Parathyroid adenoma (tissue), 2 donors: ENCODE results near the gene PCDHB1.
A peak's percentile ranks its signal among the peaks of the same experiment; 100 is the strongest.
"Not testable (repeated sequence)": the region's sequence is repeated elsewhere in the genome, so short reads cannot be mapped to it uniquely, and the experiment has no call there.

Source experiments
- H2AFZ ChIP-seq: fragments of 300-600 bp; sonication (generic); one replicate; pipeline ENCODE4 v1.7.0; 2017; ENCODE audit warnings: antibody characterized with exemption, mild to moderate bottlenecking
- H3K27ac ChIP-seq: fragments of 300-600 bp; sonication (generic); one replicate; pipeline ENCODE4 v1.7.0; 2017
- H3K27me3 ChIP-seq: fragments of 300-600 bp; sonication (generic); one replicate; pipeline ENCODE4 v1.7.0; 2017; ENCODE audit warnings: low read length; ENCODE audit not compliant: control insufficient read depth, insufficient read depth
- H3K36me3 ChIP-seq: fragments of 300-600 bp; sonication (generic); one replicate; pipeline ENCODE4 v1.7.0; 2017; ENCODE audit warnings: low read length; ENCODE audit not compliant: control insufficient read depth, insufficient read depth
- H3K4me1 ChIP-seq: fragments of 300-600 bp; sonication (generic); one replicate; pipeline ENCODE4 v1.7.0; 2017; ENCODE audit warnings: control low read depth
- H3K4me2 ChIP-seq: fragments of 300-600 bp; sonication (generic); one replicate; pipeline ENCODE4 v1.7.0; 2017; ENCODE audit warnings: low read length
- H3K4me3 ChIP-seq: fragments of 300-600 bp; sonication (generic); one replicate; pipeline ENCODE4 v1.7.0; 2017; ENCODE audit warnings: low read depth, low read length
- H3K79me2 ChIP-seq: fragments of 300-600 bp; sonication (generic); one replicate; pipeline ENCODE4 v1.7.0; 2017; ENCODE audit warnings: control low read depth
- H3K9ac ChIP-seq: fragments of 300-600 bp; sonication (generic); one replicate; pipeline ENCODE4 v1.7.0; 2017; ENCODE audit warnings: mild to moderate bottlenecking
- H3K9me3 ChIP-seq: fragments of 300-600 bp; sonication (generic); one replicate; pipeline ENCODE4 v1.7.0; 2017; ENCODE audit warnings: low read length; ENCODE audit not compliant: control insufficient read depth
- CTCF ChIP-seq: fragments of 300-600 bp; sonication (generic); IDR thresholded peaks from one replicate; pipeline ENCODE4 v1.7.0; 2017; ENCODE audit warnings: antibody characterized with exemption, mild to moderate bottlenecking
- donor health status: primary hyperparathyroidism.

The PCDHB1 gene

DNA sequence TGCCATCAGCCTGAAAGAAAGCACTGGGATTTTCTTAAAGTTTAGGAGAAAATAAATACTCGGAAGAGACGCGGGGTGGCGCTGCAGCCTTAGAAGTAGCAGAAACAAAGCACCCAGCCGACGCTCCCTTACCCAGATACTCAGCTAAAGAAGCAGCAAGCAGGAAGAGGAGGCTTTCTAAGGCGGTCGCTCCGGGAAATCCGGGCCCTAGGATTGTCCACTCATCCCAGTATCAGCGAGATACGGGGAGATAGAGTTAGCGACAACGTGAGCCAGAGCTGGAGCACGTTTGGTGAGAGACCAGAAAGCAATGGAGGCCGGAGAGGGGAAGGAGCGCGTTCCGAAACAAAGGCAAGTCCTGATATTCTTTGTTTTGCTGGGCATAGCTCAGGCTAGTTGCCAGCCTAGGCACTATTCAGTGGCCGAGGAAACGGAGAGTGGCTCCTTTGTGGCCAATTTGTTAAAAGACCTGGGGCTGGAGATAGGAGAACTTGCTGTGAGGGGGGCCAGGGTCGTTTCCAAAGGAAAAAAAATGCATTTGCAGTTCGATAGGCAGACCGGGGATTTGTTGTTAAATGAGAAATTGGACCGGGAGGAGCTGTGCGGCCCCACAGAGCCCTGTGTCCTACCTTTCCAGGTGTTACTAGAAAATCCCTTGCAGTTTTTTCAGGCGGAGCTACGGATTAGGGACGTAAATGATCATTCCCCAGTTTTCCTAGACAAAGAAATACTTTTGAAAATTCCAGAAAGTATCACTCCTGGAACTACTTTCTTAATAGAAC is 43.5 kb downstream of the PCDHB1 start, which contains the start of gene PCDHB2:
PCDHB2 (plus strand) TSS at position 135 of the 782 bp plus-strand sequence; CDS start at position 311, 176 bp downstream.
- H3K27me3 ChIP-seq = peaks cover 3% of the 10 kb centered on the region
- TF ChIP-seq CTCF = no peak
- no peaks in the 10 kb centered on the region for H3K36me3 ChIP-seq
- H3K27ac ChIP-seq = no peak within 1 kb of the TSS
- H3K4me3 ChIP-seq = no peak within 1 kb of the TSS
- H3K4me1 ChIP-seq = no peaks in the 10 kb centered on the region
- H2AFZ ChIP-seq = no peak within 1 kb of the TSS
- no peaks in the 10 kb centered on the region for H3K9me3 ChIP-seq
- no peak within 1 kb of the TSS for H3K9ac ChIP-seq
- H3K79me2 ChIP-seq = no peaks in the 10 kb centered on the region
- no peak within 1 kb of the TSS for H3K4me2 ChIP-seq

GRCh38 chr5:141095263-141095641 is 44.1 kb downstream of the PCDHB1 start:
- no peak overlapping the region for H3K9ac ChIP-seq
- H3K4me2 ChIP-seq = no peak overlapping the region
- H3K36me3 ChIP-seq = no peaks in the 10 kb centered on the region
- H3K27ac ChIP-seq = no peak overlapping the region
- H2AFZ ChIP-seq = no peak overlapping the region
- no peaks in the 10 kb centered on the region for H3K9me3 ChIP-seq
- H3K4me1 ChIP-seq = no peaks in the 10 kb centered on the region
- no peak overlapping the region for H3K4me3 ChIP-seq
- H3K79me2 ChIP-seq = no peaks in the 10 kb centered on the region
- TF ChIP-seq CTCF = no peak
- H3K27me3 ChIP-seq = peaks cover 3% of the 10 kb centered on the region

DNA sequence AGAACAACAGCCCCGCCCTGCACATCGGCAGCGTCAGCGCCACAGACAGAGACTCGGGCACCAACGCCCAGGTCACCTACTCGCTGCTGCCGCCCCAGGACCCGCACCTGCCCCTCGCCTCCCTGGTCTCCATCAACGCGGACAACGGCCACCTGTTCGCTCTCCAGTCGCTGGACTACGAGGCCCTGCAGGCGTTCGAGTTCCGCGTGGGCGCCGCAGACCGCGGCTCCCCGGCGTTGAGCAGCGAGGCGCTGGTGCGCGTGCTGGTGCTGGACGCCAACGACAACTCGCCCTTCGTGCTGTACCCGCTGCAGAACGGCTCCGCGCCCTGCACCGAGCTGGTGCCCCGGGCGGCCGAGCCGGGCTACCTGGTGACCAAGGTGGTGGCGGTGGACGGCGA is 45.0 kb downstream of the PCDHB1 start:
- H2AFZ ChIP-seq, H3K79me2 ChIP-seq, H3K27me3 ChIP-seq, H3K36me3 ChIP-seq, H3K4me3 ChIP-seq, H3K4me2 ChIP-seq, H3K27ac ChIP-seq, H3K4me1 ChIP-seq, H3K9ac ChIP-seq, H3K9me3 ChIP-seq: not testable (repeated sequence)

DNA sequence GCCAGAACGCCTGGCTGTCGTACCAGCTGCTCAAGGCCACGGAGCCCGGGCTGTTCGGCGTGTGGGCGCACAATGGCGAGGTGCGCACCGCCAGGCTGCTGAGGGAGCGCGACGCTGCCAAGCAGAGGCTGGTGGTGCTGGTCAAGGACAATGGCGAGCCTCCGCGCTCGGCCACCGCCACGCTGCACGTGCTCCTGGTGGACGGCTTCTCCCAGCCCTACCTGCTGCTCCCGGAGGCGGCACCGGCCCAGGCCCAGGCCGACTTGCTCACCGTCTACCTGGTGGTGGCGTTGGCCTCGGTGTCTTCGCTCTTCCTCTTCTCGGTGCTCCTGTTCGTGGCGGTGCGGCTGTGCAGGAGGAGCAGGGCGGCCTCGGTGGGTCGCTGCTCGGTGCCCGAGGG is 45.4 kb downstream of the PCDHB1 start:
- not testable (repeated sequence) for H3K4me3 ChIP-seq, H3K36me3 ChIP-seq, H3K9ac ChIP-seq, H2AFZ ChIP-seq, H3K27me3 ChIP-seq, H3K4me2 ChIP-seq, H3K9me3 ChIP-seq, H3K79me2 ChIP-seq, H3K27ac ChIP-seq, H3K4me1 ChIP-seq

GRCh38 chr5:141100243-141100805 is 49.1 kb downstream of the PCDHB1 start, which contains the start of gene PCDHB3:
PCDHB3 (plus strand) TSS chr5:141100473; CDS start chr5:141100650, 177 bp downstream.
- Histone ChIP-seq H3K36me3 (no peaks in the 10 kb centered on the region), H3K27me3 (peaks cover 6% of the 10 kb centered on the region), H3K4me3 (no peak within 1 kb of the TSS), H3K4me1 (no peaks in the 10 kb centered on the region), H3K4me2 (no peak within 1 kb of the TSS), H2AFZ (peak within 1 kb of the TSS; percentile 72), H3K27ac (peak within 1 kb of the TSS; percentile 62), H3K9me3 (no peaks in the 10 kb centered on the region), H3K9ac (no peak within 1 kb of the TSS), H3K79me2 (no peaks in the 10 kb centered on the region)
- TF ChIP-seq CTCF = peak; percentile 62
